Body of pancreas (tissue), 4 donors: ENCODE data around the gene MVD. TPM values are rescaled to one million over a fixed set of nuclear protein-coding genes. Genes with fewer than 3 reads are reported as not detected.

Experiments
- ATAC-seq: fragments of 150-250 bp; one replicate; pipeline ENCODE4 v1.9.1; 2016
- DNase-seq, 4 donors: peaks; one replicate each; pipeline ENCODE4 v3.0.0-alpha.2; 2019
- H3K27ac ChIP-seq, 4 donors: fragments of 200-600 bp; sonication (generic); 1 replicate in 3 of 4; 2 replicates in 1 of 4; pipeline versions ENCODE4 v1.5.1 to v1.6.1; 2016 to 2019; ENCODE audit warnings: mild to moderate bottlenecking in 1 of 4, mixed read lengths in 1 of 4, moderate library complexity in 1 of 4
- H3K27me3 ChIP-seq, 2 donors: fragments of 200-600 bp; sonication (generic); one replicate each; pipeline ENCODE4 v1.6.0; 2016; ENCODE audit warnings: mild to moderate bottlenecking in 1 of 2
- H3K36me3 ChIP-seq, 2 donors: fragments of 200-600 bp; sonication (generic); replicated peaks in 1 of 2; 2 replicates each; pipeline ENCODE4 v1.5.1; 2016; ENCODE audit warnings: low read depth in 2 of 2; ENCODE audit not compliant: insufficient read depth in 1 of 2
- H3K4me1 ChIP-seq: fragments of 200-600 bp; sonication (generic); one replicate; pipeline ENCODE4 v1.6.0; 2016
- H3K4me3 ChIP-seq, 2 donors: fragments of 200-600 bp; sonication (generic); 1 replicate in 1 of 2; 2 replicates in 1 of 2; pipeline ENCODE4 v1.5.1; 2016 to 2019
- H3K9me3 ChIP-seq, 3 donors: fragments of 200-600 bp; sonication (generic); 1 replicate in 2 of 3; 2 replicates in 1 of 3; pipeline ENCODE4 v1.5.1; 2016
- CTCF ChIP-seq, 7 experiments: fragments of 450-650 bp in 4 of 7; fragments of 200-600 bp in 3 of 7; sonication (generic) in 3 of 7; IDR thresholded peaks; one replicate each; pipeline ENCODE4 v1.5.1; 2016 to 2019; ENCODE audit warnings: antibody characterized with exemption in 7 of 7
- POLR2A ChIP-seq, 3 donors: fragments of 450-650 bp; IDR thresholded peaks; one replicate each; pipeline ENCODE4 v1.6.1; 2016; ENCODE audit warnings: antibody characterized with exemption in 3 of 3, mild to moderate bottlenecking in 2 of 3
- WGBS, 2 donors: methylation state at CpG; one replicate each; pipeline ENCODE4 v1.1.5; 2017; 5-methylcytosine and 5-hydroxymethylcytosine counted together
- intact Hi-C: fragments of 100-400 bp; cut with DNase I; formaldehyde crosslinking; loops from one replicate; pipeline ENCODE4 v1.15.1; 2023
- total RNA-seq, 2 donors: library from RNA; depleted of rRNA; stranded (reverse); fragments of >200 nt; gene quantifications; one replicate each; pipeline ENCODE4 v1.1.0, GENCODE V29; 2016

Gene MVD
- total RNA-seq, 2 donors from 2014 or later, result 16.9 to 28.7 TPM

GRCh38 chr16:88618956-88619667, 43.8 kb downstream of the MVD start:
- TF ChIP-seq CTCF (IDR thresholded peaks at IDR 0.05) (no peak), POLR2A (IDR thresholded peaks at IDR 0.05) (no peak)
- Histone ChIP-seq H3K4me1 (peaks cover 52% of the 10 kb centered on the region), H3K4me3 (no peak overlapping the region), H3K9me3 (no peaks in the 10 kb centered on the region), H3K27ac (peak overlapping the region in 2 of 4 donors; percentile 8 to 26), H3K36me3 (peaks cover 8 to 15% of the 10 kb centered on the region in 2 donors), H3K27me3 (no peaks in the 10 kb centered on the region)
- ATAC-seq (no peak), DNase-seq (no peak)
- intact Hi-C loops, result loop anchor here (10.0 kb wide), 1 partner anchor 66 kb away; the partner anchor contains the start of gene SNAI3
- WGBS, 2 donors, result 82 to 87% methylated on average over 16 to 19 of the region's 19 CpGs

GRCh38 chr16:88618182-88618955, 44.5 kb downstream of the MVD start:
- WGBS, 2 donors, result 55 to 57% methylated on average over 20 of the region's 20 CpGs
- DNase-seq, result peak; percentile 45 to 65 (median 57)
- peaks cover 59% of the 10 kb centered on the region for H3K4me1 ChIP-seq
- no peaks in the 10 kb centered on the region for H3K9me3 ChIP-seq
- H3K27me3 ChIP-seq, result no peaks in the 10 kb centered on the region
- intact Hi-C loops, result loop anchor here (10.0 kb wide), 1 partner anchor 66 kb away; the partner anchor contains the start of gene SNAI3
- ATAC-seq, result no peak
- H3K36me3 ChIP-seq, result peaks cover 3 to 8% of the 10 kb centered on the region in 2 donors
- H3K27ac ChIP-seq, result peak overlapping the region in 2 of 4 donors; percentile 26 to 44
- no peak for TF ChIP-seq CTCF (IDR thresholded peaks at IDR 0.05)
- TF ChIP-seq POLR2A (IDR thresholded peaks at IDR 0.05), result no peak
- H3K4me3 ChIP-seq, result no peak overlapping the region

- Histone ChIP-seq H3K4me3 (no peak overlapping the region), H3K36me3 (peaks cover 0 to 2% of the 10 kb centered on the region in 2 donors), H3K27ac (peak overlapping the region; percentile 69 to 79 (median 76)), H3K27me3 (no peaks in the 10 kb centered on the region), H3K9me3 (no peaks in the 10 kb centered on the region), H3K4me1 (peaks cover 61% of the 10 kb centered on the region)
- 77 to 80% methylated on average over 14 to 20 of the region's 20 CpGs for WGBS, 2 donors
- TF ChIP-seq POLR2A (IDR thresholded peaks at IDR 0.05) (no peak), CTCF (IDR thresholded peaks at IDR 0.05) (no peak)
- DNase-seq (no peak), ATAC-seq (no peak)
- intact Hi-C loops, result loop anchor here (10.0 kb wide), 1 partner anchor 67 kb away; the partner anchor contains the start of gene SNAI3
Observed at GRCh38 chr16:88617268-88618031, 45.4 kb downstream of the MVD start.

- peaks cover 61% of the 10 kb centered on the region for H3K4me1 ChIP-seq
- ATAC-seq (no peak), DNase-seq (no peak)
- 50 to 66% methylated on average over 10 to 12 of the region's 12 CpGs for WGBS, 2 donors
- H3K27me3 ChIP-seq, result no peaks in the 10 kb centered on the region
- H3K36me3 ChIP-seq, result peaks cover 0 to under 1% of the 10 kb centered on the region in 2 donors
- no peak overlapping the region for H3K4me3 ChIP-seq
- intact Hi-C loops, result loop anchor here (10.0 kb wide), 1 partner anchor 68 kb away; the partner anchor contains the start of gene SNAI3
- no peaks in the 10 kb centered on the region for H3K9me3 ChIP-seq
- TF ChIP-seq CTCF (IDR thresholded peaks at IDR 0.05), result no peak
- no peak for TF ChIP-seq POLR2A (IDR thresholded peaks at IDR 0.05)
- H3K27ac ChIP-seq, result peak overlapping the region; percentile 69 to 79 (median 76)
Observed at GRCh38 chr16:88616736-88617135, 46.2 kb downstream of the MVD start.
